CD4-positive, alpha-beta T cell treated with Interleukin-12 subunit alpha and Interleukin-12 subunit beta, for 1 hour (primary cell): ENCODE results near the gene PRR19.
"Not testable (repeated sequence)": the region's sequence is repeated elsewhere in the genome, so short reads cannot be mapped to it uniquely, and the experiment has no call there.

Experiments used
- DNase-seq: peaks from one replicate; pipeline ENCODE4 v3.0.0-alpha.2; 2020

The PRR19 gene

GRCh38 chr19:42301646-42302203 lies at the start of gene PRR19:
TSS of gene PRR19 (plus strand) at chr19:42302132. CDS start at chr19:42309585, 7,453 bp downstream.
- no peak for DNase-seq

GRCh38 chr19:42252365-42253244 lies 49.3 kb upstream of the PRR19 start:
- DNase-seq, result peak; percentile 31

GRCh38 chr19:42253245-42254088 lies 48.5 kb upstream of the PRR19 start:
- DNase-seq, result peak; percentile 62

- peak; percentile 78 for DNase-seq
These were observed 47.7 kb upstream of the PRR19 start for GRCh38 chr19:42254089-42254849.

- DNase-seq, result peak; percentile 96
These were observed 46.8 kb upstream of the PRR19 start, which contains the start of gene ERF for GRCh38 chr19:42254850-42255765. TSS of gene ERF (minus strand) at chr19:42255128. CDS start at chr19:42254999, 129 bp downstream.

GRCh38 chr19:42255766-42256745 lies 45.9 kb upstream of the PRR19 start:
- no peak for DNase-seq

GRCh38 chr19:42257842-42258241 lies 44.1 kb upstream of the PRR19 start:
- DNase-seq, result not testable (repeated sequence)

- DNase-seq, result no peak
These were observed 40.2 kb upstream of the PRR19 start for GRCh38 chr19:42261763-42262162.

GRCh38 chr19:42266105-42266504 lies 35.8 kb upstream of the PRR19 start:
- not testable (repeated sequence) for DNase-seq

GRCh38 chr19:42266928-42267603 lies 34.9 kb upstream of the PRR19 start:
- not testable (repeated sequence) for DNase-seq

GRCh38 chr19:42267644-42268141 lies 34.2 kb upstream of the PRR19 start:
- no peak for DNase-seq

GRCh38 chr19:42268142-42268703 lies 33.7 kb upstream of the PRR19 start:
- peak; percentile 100 for DNase-seq

- DNase-seq, result peak; percentile 100
These were observed 33.0 kb upstream of the PRR19 start, which contains the start of gene CIC for GRCh38 chr19:42268704-42269477. TSS of gene CIC (plus strand) at chr19:42269252. CDS start at chr19:42271784, 2,532 bp downstream.

GRCh38 chr19:42269478-42270345 lies 32.2 kb upstream of the PRR19 start:
- DNase-seq, result peak; percentile 61

- DNase-seq, result peak; percentile 86
These were observed 31.4 kb upstream of the PRR19 start for GRCh38 chr19:42270346-42271044.

- no peak for DNase-seq
These were observed 30.9 kb upstream of the PRR19 start for GRCh38 chr19:42271045-42271419.
